Common myeloid progenitor, CD34-positive (primary cell): ENCODE measurements around the gene DFFA.
A peak's percentile ranks its signal among the peaks of the same experiment; 100 is the strongest.
"Not testable (repeated sequence)": the region's sequence is repeated elsewhere in the genome, so short reads cannot be mapped to it uniquely, and the experiment has no call there.

Experiments used
- CTCF ChIA-PET: fragments of 350-600 bp; sonication (Branson Sonifier 250); formaldehyde crosslinking; loops from one replicate; lab custom pipeline; 2021; ENCODE audit warnings: antibody characterized with exemption; lab: Charles Lee
- POLR2A ChIA-PET: fragments of 350-600 bp; sonication (Branson Sonifier 250); formaldehyde crosslinking; loops from one replicate; lab custom pipeline; 2021; ENCODE audit warnings: antibody characterized with exemption; lab: Charles Lee
- DNase-seq, 3 donors: peaks; one replicate each; pipeline versions ENCODE4 v3.0.0 to v3.0.0-alpha.2; 2013
- H3K27ac ChIP-seq, 2 experiments: 1 replicate in 1 of 2; 2 replicates in 1 of 2; pipeline ENCODE4 v1.7.0; 2013; ENCODE audit warnings: inconsistent platforms in 2 of 2, low read length in 2 of 2, mild to moderate bottlenecking in 2 of 2, low read depth in 1 of 2, moderate library complexity in 1 of 2; ENCODE audit not compliant: severe bottlenecking in 2 of 2, insufficient read depth in 1 of 2, poor library complexity in 1 of 2
- H3K27me3 ChIP-seq, 5 experiments: replicated peaks in 2 of 5; 1 replicate in 3 of 5; 2 replicates in 2 of 5; pipeline versions ENCODE4 v1.6.1 to v1.7.0; 2013; ENCODE audit warnings: low read length in 4 of 5, mild to moderate bottlenecking in 2 of 5, moderate library complexity in 2 of 5, inconsistent platforms in 1 of 5; ENCODE audit not compliant: insufficient read depth in 5 of 5, control insufficient read depth in 4 of 5
- H3K36me3 ChIP-seq, 4 experiments: 1 replicate in 2 of 4; 2 replicates in 2 of 4; pipeline versions ENCODE4 v1.6.1 to v1.7.0; 2013; ENCODE audit warnings: low read length in 3 of 4, control low read depth in 1 of 4, mild to moderate bottlenecking in 1 of 4; ENCODE audit not compliant: control insufficient read depth in 4 of 4, insufficient read depth in 4 of 4
- H3K4me1 ChIP-seq, 4 experiments: 1 replicate in 3 of 4; 2 replicates in 1 of 4; pipeline versions ENCODE4 v1.6.1 to v1.7.1; 2013; ENCODE audit warnings: low read length in 3 of 4, mild to moderate bottlenecking in 3 of 4, control low read depth in 1 of 4, inconsistent platforms in 1 of 4, moderate library complexity in 1 of 4; ENCODE audit not compliant: control insufficient read depth in 4 of 4, insufficient read depth in 4 of 4; ENCODE audit errors: control extremely low read depth in 1 of 4
- H3K4me3 ChIP-seq, 7 experiments: 1 replicate in 4 of 7; 2 replicates in 3 of 7; pipeline versions ENCODE4 v1.5.1 to v1.7.0; 2013; ENCODE audit warnings: mild to moderate bottlenecking in 7 of 7, low read length in 6 of 7, moderate library complexity in 6 of 7, inconsistent platforms in 2 of 7, low read depth in 2 of 7, control low read depth in 1 of 7; ENCODE audit not compliant: insufficient read depth in 4 of 7, control insufficient read depth in 1 of 7; ENCODE audit errors: extremely low read depth in 1 of 7
- H3K9me3 ChIP-seq, 5 experiments: 1 replicate in 4 of 5; 2 replicates in 1 of 5; pipeline versions ENCODE4 v1.6.1 to v1.7.1; 2013; ENCODE audit warnings: low read length in 4 of 5, mild to moderate bottlenecking in 2 of 5, inconsistent platforms in 1 of 5, low read depth in 1 of 5, moderate library complexity in 1 of 5; ENCODE audit not compliant: control insufficient read depth in 4 of 5, insufficient read depth in 2 of 5; ENCODE audit errors: control extremely low read depth in 1 of 5
- WGBS: methylation state at CpG from one replicate; pipeline ENCODE4 v1.1.5; 2013; ENCODE audit not compliant: insufficient coverage; 5-methylcytosine and 5-hydroxymethylcytosine counted together

The DFFA gene

GRCh38 chr1:10479296-10479695 lies 7.0 kb upstream of the DFFA start:
- WGBS, result 100% methylated on average over 3 of the region's 8 CpGs
- peaks cover 0 to 7% (median 3%) of the 10 kb centered on the region in 4 experiments for H3K36me3 ChIP-seq
- no peaks in the 10 kb centered on the region for H3K27me3 ChIP-seq
- no peaks in the 10 kb centered on the region for H3K9me3 ChIP-seq
- H3K4me1 ChIP-seq, result peaks cover 3 to 20% (median 14%) of the 10 kb centered on the region in 4 experiments
- no peak for DNase-seq
- POLR2A ChIA-PET, result no interaction called here
- CTCF ChIA-PET, result interaction anchor here (2.5 kb wide), 1 partner anchor 14 kb away, joined by 12 read pairs; no protein-coding TSS in a partner anchor
- H3K27ac ChIP-seq, result no peak overlapping the region
- H3K4me3 ChIP-seq, result no peak overlapping the region

- Histone ChIP-seq H3K4me1 (peaks cover 8 to 38% (median 29%) of the 10 kb centered on the region in 4 experiments), H3K4me3 (peak overlapping the region; percentile 84 to 97 (median 90)), H3K36me3 (peaks cover 0 to 7% (median 3%) of the 10 kb centered on the region in 4 experiments), H3K27ac (peak overlapping the region; percentile 26 to 88), H3K9me3 (no peaks in the 10 kb centered on the region), H3K27me3 (no peaks in the 10 kb centered on the region)
- 3% methylated on average over 5 of the region's 13 CpGs for WGBS
- ChIA-PET POLR2A (interaction anchor here (0.5 kb wide), 2 partner anchors 34 to 408 kb away, joined by 3 to 5 read pairs; no protein-coding TSS in a partner anchor), CTCF (interaction anchor here (0.7 to 1.3 kb wide), 2 partner anchors 10 to 19 kb away, joined by 3 to 10 read pairs; no protein-coding TSS in a partner anchor)
- DNase-seq, result no peak
Measured at GRCh38 chr1:10475510-10475909, 3.2 kb upstream of the DFFA start.

- Histone ChIP-seq H3K27me3 (no peaks in the 10 kb centered on the region), H3K27ac (peak within 1 kb of the TSS; percentile 26 to 88), H3K9me3 (no peaks in the 10 kb centered on the region), H3K4me3 (peak within 1 kb of the TSS; percentile 84 to 97 (median 90)), H3K4me1 (peaks cover 8 to 38% (median 29%) of the 10 kb centered on the region in 4 experiments), H3K36me3 (peaks cover 0 to 7% (median 3%) of the 10 kb centered on the region in 4 experiments)
- peak; percentile 83 to 92 (median 90) for DNase-seq
- WGBS, result 18% methylated on average over 33 of the region's 50 CpGs
- ChIA-PET CTCF (interaction anchor here (0.7 to 1.3 kb wide), 2 partner anchors 11 to 19 kb away, joined by 3 to 10 read pairs; no protein-coding TSS in a partner anchor), POLR2A (no interaction called here)
Measured at GRCh38 chr1:10474613-10475507, 2.5 kb upstream of the DFFA start, which contains the start of gene PEX14. PEX14 (plus strand) TSS chr1:10474950; CDS start chr1:10474967, 17 bp downstream.

GRCh38 chr1:10474309-10474612 lies 1.9 kb upstream of the DFFA start:
- H3K4me1 ChIP-seq, result peaks cover 8 to 38% (median 29%) of the 10 kb centered on the region in 4 experiments
- H3K36me3 ChIP-seq, H3K9me3 ChIP-seq, H3K27me3 ChIP-seq, POLR2A ChIA-PET, CTCF ChIA-PET, DNase-seq: not testable (repeated sequence)
- H3K4me3 ChIP-seq, result peak overlapping the region in 5 of 7 experiments; percentile 84 to 97 (median 90)
- 95% methylated on average over 10 of the region's 10 CpGs for WGBS
- H3K27ac ChIP-seq, result peak overlapping the region in 1 of 2 experiments; percentile 88

- H3K4me3 ChIP-seq, result peak overlapping the region in 4 of 7 experiments; percentile 53 to 82 (median 74)
- H3K9me3 ChIP-seq, result no peaks in the 10 kb centered on the region
- peak overlapping the region in 1 of 2 experiments; percentile 74 for H3K27ac ChIP-seq
- peaks cover 3 to 10% (median 7%) of the 10 kb centered on the region in 4 experiments for H3K36me3 ChIP-seq
- WGBS, result 89% methylated on average over 17 of the region's 23 CpGs
- POLR2A ChIA-PET, result no interaction called here
- CTCF ChIA-PET, result interaction anchor here (0.7 kb wide), 1 partner anchor 42 kb away, joined by 3 read pairs; no protein-coding TSS in a partner anchor
- peaks cover 8 to 38% (median 30%) of the 10 kb centered on the region in 4 experiments for H3K4me1 ChIP-seq
- no peak for DNase-seq
- H3K27me3 ChIP-seq, result no peaks in the 10 kb centered on the region
Measured at GRCh38 chr1:10473145-10473765, 926 bp upstream of the DFFA start.

- Histone ChIP-seq H3K9me3 (no peaks in the 10 kb centered on the region), H3K4me1 (peaks cover 8 to 42% (median 30%) of the 10 kb centered on the region in 4 experiments), H3K36me3 (peaks cover 6 to 20% (median 13%) of the 10 kb centered on the region in 4 experiments), H3K27ac (peak overlapping the region in 1 of 2 experiments; percentile 74), H3K4me3 (peak overlapping the region; percentile 53 to 82 (median 74)), H3K27me3 (no peaks in the 10 kb centered on the region)
- WGBS, result 18% methylated on average over 18 of the region's 23 CpGs
- DNase-seq, result peak in 2 of 3 donors; percentile 73 to 83
- ChIA-PET POLR2A (no interaction called here), CTCF (no interaction called here)
Measured at GRCh38 chr1:10471411-10472219, 714 bp downstream of the DFFA start.
